ENCODE results near the gene CDH5. TPM values are rescaled to one million over a fixed set of nuclear protein-coding genes. Genes with fewer than 3 reads are reported as not detected.

The CDH5 gene
- total RNA-seq, 4 donors from 2014 or later: 6.0 to 18.1 (median 6.8) TPM

- 70 to 71% methylated on average over 1 to 5 of the region's 5 CpGs for WGBS, 2 donors (ENCODE audit: low coverage in 1 of 2)
- Histone ChIP-seq H3K27me3 (peaks cover 56% of the 10 kb centered on the region), H3K4me3 (no peak overlapping the region), H3K4me1 (peaks cover 6 to 8% (median 8%) of the 10 kb centered on the region in 4 donors), H3K27ac (no peak overlapping the region), H3K36me3 (no peaks in the 10 kb centered on the region), H3K9me3 (no peaks in the 10 kb centered on the region)
- intact Hi-C loops (cut with DNase I; ENCODE audit: low total_unique reads) (no loop called here), in situ Hi-C loops (cut with MboI; ENCODE audit: low pct_ligation_motif_present in 1 of 4, low pct_unique_long_range_greater_than_20kb in 1 of 4, low sequenced_read_pairs in 3 of 4) (no loop called here)
- TF ChIP-seq EP300 (IDR thresholded peaks at IDR 0.05; ENCODE audit: low read depth) (no peak), POLR2AphosphoS5 (IDR thresholded peaks at IDR 0.05) (no peak), CTCF (IDR thresholded peaks at IDR 0.05) (no peak), POLR2A (IDR thresholded peaks at IDR 0.05) (no peak)
- DNase-seq: no peak
These were observed 65.9 kb downstream of the CDH5 start for GRCh38 chr16:66432429-66432828.

GRCh38 chr16:66434619-66435430 lies 68.3 kb downstream of the CDH5 start:
- WGBS, 2 donors (ENCODE audit: low coverage in 1 of 2): 72 to 80% methylated on average over 1 to 9 of the region's 9 CpGs
- Histone ChIP-seq H3K27me3 (peaks cover 34% of the 10 kb centered on the region), H3K9me3 (no peaks in the 10 kb centered on the region), H3K36me3 (no peaks in the 10 kb centered on the region), H3K4me3 (no peak overlapping the region), H3K27ac (no peak overlapping the region), H3K4me1 (no peaks in the 10 kb centered on the region)
- intact Hi-C loops (cut with DNase I; ENCODE audit: low total_unique reads): no loop called here
- in situ Hi-C loops (cut with MboI; ENCODE audit: low pct_ligation_motif_present in 1 of 4, low pct_unique_long_range_greater_than_20kb in 1 of 4, low sequenced_read_pairs in 3 of 4): no loop called here
- no peak for DNase-seq
- TF ChIP-seq CTCF (IDR thresholded peaks at IDR 0.05): no peak
- no peak for TF ChIP-seq EP300 (IDR thresholded peaks at IDR 0.05; ENCODE audit: low read depth)
- TF ChIP-seq POLR2A (IDR thresholded peaks at IDR 0.05): no peak
- no peak for TF ChIP-seq POLR2AphosphoS5 (IDR thresholded peaks at IDR 0.05)

GRCh38 chr16:66435896-66436295 lies 69.4 kb downstream of the CDH5 start:
- no peak for DNase-seq
- Histone ChIP-seq H3K4me1 (no peaks in the 10 kb centered on the region), H3K4me3 (no peak overlapping the region), H3K27ac (no peak overlapping the region), H3K36me3 (no peaks in the 10 kb centered on the region), H3K9me3 (no peaks in the 10 kb centered on the region), H3K27me3 (peaks cover 24% of the 10 kb centered on the region)
- 63% methylated on average over 1 of the region's 1 CpG; no CpG with 5 or more reads in 1 of the 2 donors for WGBS, 2 donors (ENCODE audit: low coverage in 1 of 2)
- in situ Hi-C loops (cut with MboI; ENCODE audit: low pct_ligation_motif_present in 1 of 4, low pct_unique_long_range_greater_than_20kb in 1 of 4, low sequenced_read_pairs in 3 of 4): no loop called here
- intact Hi-C loops (cut with DNase I; ENCODE audit: low total_unique reads): no loop called here
- TF ChIP-seq POLR2AphosphoS5 (IDR thresholded peaks at IDR 0.05) (no peak), EP300 (IDR thresholded peaks at IDR 0.05; ENCODE audit: low read depth) (no peak), POLR2A (IDR thresholded peaks at IDR 0.05) (no peak), CTCF (IDR thresholded peaks at IDR 0.05) (no peak)

- no peak for DNase-seq
- intact Hi-C loops (cut with DNase I; ENCODE audit: low total_unique reads): no loop called here
These were observed 71.0 kb downstream of the CDH5 start for GRCh38 chr16:66437391-66437945.

More at GRCh38 chr16:66437391-66437945, 71.0 kb downstream of the CDH5 start:
- TF ChIP-seq EP300 (IDR thresholded peaks at IDR 0.05; ENCODE audit: low read depth) (no peak), POLR2A (IDR thresholded peaks at IDR 0.05) (no peak), CTCF (IDR thresholded peaks at IDR 0.05) (no peak), POLR2AphosphoS5 (IDR thresholded peaks at IDR 0.05) (no peak)
- Histone ChIP-seq H3K36me3 (no peaks in the 10 kb centered on the region), H3K27ac (no peak overlapping the region), H3K4me1 (no peaks in the 10 kb centered on the region), H3K4me3 (no peak overlapping the region), H3K9me3 (no peaks in the 10 kb centered on the region), H3K27me3 (peaks cover 11% of the 10 kb centered on the region)
- WGBS, 2 donors (ENCODE audit: low coverage in 1 of 2): 77 to 100% methylated on average over 1 to 15 of the region's 15 CpGs
- in situ Hi-C loops (cut with MboI; ENCODE audit: low pct_ligation_motif_present in 1 of 4, low pct_unique_long_range_greater_than_20kb in 1 of 4, low sequenced_read_pairs in 3 of 4): no loop called here

All from transverse colon (tissue), 4 donors.